GM19025 (cell line): ENCODE measurements around the gene TRIM15.
"Not testable (repeated sequence)": the region's sequence is repeated elsewhere in the genome, so short reads cannot be mapped to it uniquely, and the experiment has no call there.

Experiments used
- ATAC-seq: cut with Tn5 transposase; IDR thresholded peaks from one replicate; pipeline ENCODE4 v1.9.1; 2021; ENCODE audit warnings: mild to moderate bottlenecking, low read depth, moderate library complexity; ENCODE audit not compliant: unreplicated experiment

Gene TRIM15

DNA sequence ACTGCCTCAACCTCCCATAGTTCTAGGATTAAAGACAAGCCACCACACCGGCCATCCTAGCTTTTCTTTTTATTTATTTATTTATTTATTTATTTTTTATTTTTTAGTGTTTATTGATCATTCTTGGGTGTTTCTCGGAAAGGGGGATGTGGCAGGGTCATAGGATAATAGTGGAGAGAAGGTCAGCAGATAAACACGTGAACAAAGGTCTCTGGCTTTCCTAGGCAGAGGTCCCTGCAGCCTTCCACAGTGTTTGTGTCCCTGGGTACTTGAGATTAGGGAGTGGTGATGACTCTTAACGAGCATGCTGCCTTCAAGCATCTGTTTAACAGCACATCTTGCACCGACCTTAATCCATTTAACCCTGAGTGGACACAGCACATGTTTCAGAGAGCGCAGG is 58.0 kb downstream of the TRIM15 start:
- not testable (repeated sequence) for ATAC-seq

- ATAC-seq = not testable (repeated sequence)
Measured at GRCh38 chr6:30221956-30222355, 58.6 kb downstream of the TRIM15 start.
